HL-60 (cell line): ENCODE measurements around the gene BPGM.

Experiments
- DNase-seq, 2 experiments: peaks; one replicate each; pipeline ENCODE4 v3.0.0-alpha.2; 2010 to 2020; ENCODE audit warnings: low read depth in 1 of 2, low spot score in 1 of 2
- H3K27ac ChIP-seq: fragments of 250-450 bp; sonication (Bioruptor Pico); replicated peaks from 2 replicates; pipeline ENCODE4 v1.5.1; 2020; ENCODE audit warnings: mild to moderate bottlenecking, moderate library complexity
- H3K27me3 ChIP-seq: fragments of 250-450 bp; sonication (Bioruptor Pico); 2 replicates; pipeline ENCODE4 v1.5.1; 2021; ENCODE audit warnings: mild to moderate bottlenecking, moderate library complexity; ENCODE audit not compliant: insufficient read depth, poor library complexity, severe bottlenecking
- H3K4me3 ChIP-seq: replicated peaks from 2 replicates; pipeline ENCODE4 v1.5.1; 2011; ENCODE audit warnings: mild to moderate bottlenecking, control low read depth, low read length; ENCODE audit not compliant: insufficient read depth
- GABPA ChIP-seq: IDR thresholded peaks from 2 replicates; pipeline ENCODE4 v1.6.1; 2012; ENCODE audit warnings: low read depth
- POLR2AphosphoS5 ChIP-seq: IDR thresholded peaks from 2 replicates; pipeline ENCODE4 v1.6.1; 2012; ENCODE audit warnings: low read depth
- SPI1 ChIP-seq: IDR thresholded peaks from 2 replicates; pipeline ENCODE4 v1.6.1; 2012; ENCODE audit warnings: low read depth, mild to moderate bottlenecking, borderline replicate concordance
- TF ChIP-seq, protein P1 (sequence below): IDR thresholded peaks from one replicate; pipeline ENCODE4 v1.5.1; 2011; ENCODE audit warnings: low read length, control low read depth, inconsistent platforms; ENCODE audit not compliant: insufficient read depth
- TF ChIP-seq, protein P2 (sequence below): IDR thresholded peaks from 2 replicates; pipeline ENCODE4 v1.6.1; 2012; ENCODE audit warnings: low read depth; ENCODE audit not compliant: insufficient replicate concordance

The BPGM gene

DNA sequence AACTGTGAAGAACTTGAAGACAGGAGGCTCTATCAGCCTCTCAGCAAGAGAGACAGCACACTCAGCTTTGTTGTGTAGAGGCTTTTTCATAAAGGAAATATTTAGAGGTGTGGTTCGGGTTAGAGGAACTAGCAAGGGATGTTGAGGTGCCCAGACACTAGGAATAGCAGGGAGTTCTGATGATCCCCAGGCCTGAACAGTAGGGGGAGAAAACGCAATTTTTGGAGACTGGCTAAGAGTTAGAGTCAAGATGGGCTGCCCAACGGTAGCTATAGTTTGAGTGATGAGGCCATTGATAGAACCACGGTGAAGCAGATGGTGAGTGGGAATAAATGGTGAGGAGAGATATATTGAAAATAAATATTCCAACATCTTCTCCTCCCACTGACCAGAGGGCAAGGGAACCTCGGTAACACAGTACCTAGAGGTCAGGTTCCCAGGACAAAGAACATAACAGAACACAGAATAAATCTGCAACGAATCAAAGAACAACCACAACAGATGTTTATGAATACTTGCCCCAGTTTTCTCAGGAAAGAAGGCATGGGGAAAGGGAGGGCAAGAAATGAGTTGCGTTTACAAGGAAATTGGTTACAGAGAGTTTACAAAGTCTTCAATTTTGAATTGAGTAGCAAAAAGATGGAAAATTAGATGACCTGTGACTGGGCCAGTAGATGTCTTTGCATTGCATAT is 24.2 kb upstream of the BPGM start:
- Histone ChIP-seq H3K27ac (no peak overlapping the region), H3K4me3 (no peak overlapping the region), H3K27me3 (no peaks in the 10 kb centered on the region)
- TF ChIP-seq, protein P1, sequence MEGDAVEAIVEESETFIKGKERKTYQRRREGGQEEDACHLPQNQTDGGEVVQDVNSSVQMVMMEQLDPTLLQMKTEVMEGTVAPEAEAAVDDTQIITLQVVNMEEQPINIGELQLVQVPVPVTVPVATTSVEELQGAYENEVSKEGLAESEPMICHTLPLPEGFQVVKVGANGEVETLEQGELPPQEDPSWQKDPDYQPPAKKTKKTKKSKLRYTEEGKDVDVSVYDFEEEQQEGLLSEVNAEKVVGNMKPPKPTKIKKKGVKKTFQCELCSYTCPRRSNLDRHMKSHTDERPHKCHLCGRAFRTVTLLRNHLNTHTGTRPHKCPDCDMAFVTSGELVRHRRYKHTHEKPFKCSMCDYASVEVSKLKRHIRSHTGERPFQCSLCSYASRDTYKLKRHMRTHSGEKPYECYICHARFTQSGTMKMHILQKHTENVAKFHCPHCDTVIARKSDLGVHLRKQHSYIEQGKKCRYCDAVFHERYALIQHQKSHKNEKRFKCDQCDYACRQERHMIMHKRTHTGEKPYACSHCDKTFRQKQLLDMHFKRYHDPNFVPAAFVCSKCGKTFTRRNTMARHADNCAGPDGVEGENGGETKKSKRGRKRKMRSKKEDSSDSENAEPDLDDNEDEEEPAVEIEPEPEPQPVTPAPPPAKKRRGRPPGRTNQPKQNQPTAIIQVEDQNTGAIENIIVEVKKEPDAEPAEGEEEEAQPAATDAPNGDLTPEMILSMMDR: no peak
- TF ChIP-seq GABPA: no peak
- no peak for TF ChIP-seq POLR2AphosphoS5
- TF ChIP-seq, protein P2, sequence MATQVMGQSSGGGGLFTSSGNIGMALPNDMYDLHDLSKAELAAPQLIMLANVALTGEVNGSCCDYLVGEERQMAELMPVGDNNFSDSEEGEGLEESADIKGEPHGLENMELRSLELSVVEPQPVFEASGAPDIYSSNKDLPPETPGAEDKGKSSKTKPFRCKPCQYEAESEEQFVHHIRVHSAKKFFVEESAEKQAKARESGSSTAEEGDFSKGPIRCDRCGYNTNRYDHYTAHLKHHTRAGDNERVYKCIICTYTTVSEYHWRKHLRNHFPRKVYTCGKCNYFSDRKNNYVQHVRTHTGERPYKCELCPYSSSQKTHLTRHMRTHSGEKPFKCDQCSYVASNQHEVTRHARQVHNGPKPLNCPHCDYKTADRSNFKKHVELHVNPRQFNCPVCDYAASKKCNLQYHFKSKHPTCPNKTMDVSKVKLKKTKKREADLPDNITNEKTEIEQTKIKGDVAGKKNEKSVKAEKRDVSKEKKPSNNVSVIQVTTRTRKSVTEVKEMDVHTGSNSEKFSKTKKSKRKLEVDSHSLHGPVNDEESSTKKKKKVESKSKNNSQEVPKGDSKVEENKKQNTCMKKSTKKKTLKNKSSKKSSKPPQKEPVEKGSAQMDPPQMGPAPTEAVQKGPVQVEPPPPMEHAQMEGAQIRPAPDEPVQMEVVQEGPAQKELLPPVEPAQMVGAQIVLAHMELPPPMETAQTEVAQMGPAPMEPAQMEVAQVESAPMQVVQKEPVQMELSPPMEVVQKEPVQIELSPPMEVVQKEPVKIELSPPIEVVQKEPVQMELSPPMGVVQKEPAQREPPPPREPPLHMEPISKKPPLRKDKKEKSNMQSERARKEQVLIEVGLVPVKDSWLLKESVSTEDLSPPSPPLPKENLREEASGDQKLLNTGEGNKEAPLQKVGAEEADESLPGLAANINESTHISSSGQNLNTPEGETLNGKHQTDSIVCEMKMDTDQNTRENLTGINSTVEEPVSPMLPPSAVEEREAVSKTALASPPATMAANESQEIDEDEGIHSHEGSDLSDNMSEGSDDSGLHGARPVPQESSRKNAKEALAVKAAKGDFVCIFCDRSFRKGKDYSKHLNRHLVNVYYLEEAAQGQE: no peak
- no peak for TF ChIP-seq SPI1
- no peak for DNase-seq

DNA sequence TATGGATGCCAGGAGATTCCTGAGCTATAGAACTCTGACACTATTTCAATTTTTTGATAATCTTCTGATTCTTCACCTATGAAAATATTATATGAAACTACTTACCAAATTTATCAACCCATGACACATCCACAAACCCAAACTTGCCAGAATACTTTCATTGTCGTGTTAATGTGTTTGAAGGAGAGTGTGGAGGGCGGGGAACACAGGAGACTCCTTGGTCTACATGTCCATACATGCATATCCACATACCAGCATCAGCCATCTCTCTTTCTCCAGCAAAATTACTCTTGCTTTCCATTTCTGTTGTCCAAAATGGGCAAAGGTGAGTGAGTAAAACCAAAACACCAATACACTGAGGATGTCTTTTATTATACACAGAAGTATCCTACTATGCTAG is 23.5 kb upstream of the BPGM start:
- no peak overlapping the region for H3K27ac ChIP-seq
- TF ChIP-seq, protein P1: no peak
- TF ChIP-seq SPI1 (no peak), GABPA (no peak), POLR2AphosphoS5 (no peak)
- TF ChIP-seq, protein P2: no peak
- H3K27me3 ChIP-seq: no peaks in the 10 kb centered on the region
- H3K4me3 ChIP-seq: no peak overlapping the region
- no peak for DNase-seq

DNA sequence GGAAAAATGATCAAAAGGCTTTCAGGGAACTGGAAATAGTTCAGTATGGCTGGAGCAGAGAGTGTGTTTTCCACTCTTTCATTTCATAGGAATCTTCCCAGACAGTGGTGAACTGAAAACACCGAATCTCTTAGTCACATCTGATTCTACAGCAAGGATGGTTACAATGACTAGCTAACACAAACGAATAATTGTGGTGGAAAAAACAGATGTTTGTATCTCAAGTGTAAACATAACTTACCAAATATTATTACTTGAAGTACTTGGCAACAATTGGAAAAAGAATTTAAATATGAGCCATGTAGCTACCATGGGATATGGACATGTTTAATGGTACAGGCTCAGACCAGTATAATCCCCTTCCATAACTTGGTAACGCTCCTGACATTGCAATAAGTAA is 21.1 kb upstream of the BPGM start:
- Histone ChIP-seq H3K27me3 (no peaks in the 10 kb centered on the region), H3K4me3 (no peak overlapping the region), H3K27ac (no peak overlapping the region)
- TF ChIP-seq SPI1: no peak
- no peak for TF ChIP-seq GABPA
- TF ChIP-seq POLR2AphosphoS5: no peak
- TF ChIP-seq, protein P2: no peak
- no peak for DNase-seq
